K562 treated with DMSO at 1 percent for 48 hours (cell line): ENCODE measurements around the gene SLC27A5. TPM values are rescaled to one million over a fixed set of nuclear protein-coding genes. Genes with fewer than 3 reads are reported as not detected.

Experiments
- total RNA-seq: library from RNA; unstranded; fragments of 300-600 nt; gene quantifications from 2 replicates; pipeline ENCODE4 v1.2.3, GENCODE V29; 2022; ENCODE audit warnings: low replicate concordance; ENCODE audit errors: extremely low read depth

The SLC27A5 gene
- total RNA-seq, result not detected in 2 replicates

GRCh38 chr19:58511353-58512208, at the start of gene SLC27A5:
Gene SLC27A5 (minus strand): TSS chr19:58511992. CDS start chr19:58511955, 37 bp downstream.

GRCh38 chr19:58558066-58558622, 46.4 kb upstream of the SLC27A5 start, which contains the start of gene UBE2M:
Gene UBE2M (minus strand): TSS chr19:58558611. CDS start chr19:58558381, 230 bp downstream.

GRCh38 chr19:58554494-58555368, 42.9 kb upstream of the SLC27A5 start, which contains the start of gene CHMP2A:
Gene CHMP2A (minus strand): TSS chr19:58555105. CDS start chr19:58554212, 893 bp downstream.

GRCh38 chr19:58543826-58544590, 32.2 kb upstream of the SLC27A5 start, which contains the start of gene TRIM28:
Gene TRIM28 (plus strand): TSS chr19:58544064. CDS start chr19:58544758, 694 bp downstream.

GRCh38 chr19:58519355-58520256, 7.8 kb upstream of the SLC27A5 start, which contains the start of gene ZBTB45:
Gene ZBTB45 (minus strand): TSS chr19:58519810. CDS start chr19:58517673, 2,137 bp downstream.

GRCh38 chr19:58475714-58476497, 35.9 kb downstream of the SLC27A5 start, which contains the start of gene ZNF446:
Gene ZNF446 (plus strand): TSS chr19:58476352. CDS start chr19:58477219, 867 bp downstream.

GRCh38 chr19:58466760-58467589, 44.8 kb downstream of the SLC27A5 start, which contains the start of gene ZNF324:
Gene ZNF324 (plus strand): TSS chr19:58467080. CDS start chr19:58469186, 2,106 bp downstream.

GRCh38 chr19:58451358-58452101, 60.3 kb downstream of the SLC27A5 start, which contains the start of gene ZNF324B:
Gene ZNF324B (plus strand): TSS chr19:58451622. CDS start chr19:58453702, 2,080 bp downstream.

Other genes starting within 250 kb of the SLC27A5 start
- gene ZNF8, start 233.0 kb downstream of the SLC27A5 start, total RNA-seq, result not detected in 2 replicates
- not detected in 2 replicates for gene ERVK3-1, start 206.6 kb downstream of the SLC27A5 start, total RNA-seq
- not detected in 2 replicates for gene ZSCAN22, start 185.0 kb downstream of the SLC27A5 start, total RNA-seq
- gene A1BG, start 158.5 kb downstream of the SLC27A5 start, total RNA-seq, result not detected in 2 replicates
- not detected in 2 replicates for gene ZNF497, start 149.2 kb downstream of the SLC27A5 start, total RNA-seq
- not detected in 2 replicates for gene ZNF837, start 131.0 kb downstream of the SLC27A5 start, total RNA-seq
- gene RPS5, start 124.7 kb downstream of the SLC27A5 start, total RNA-seq, result 2,923 and 3,134 TPM in 2 replicates
- not detected in 2 replicates for gene RNF225, start 116.3 kb downstream of the SLC27A5 start, total RNA-seq
- not detected in 2 replicates for gene ZNF584, start 103.3 kb downstream of the SLC27A5 start, total RNA-seq
- not detected in 2 replicates for gene ZNF132, start 71.8 kb downstream of the SLC27A5 start, total RNA-seq
- not detected in 2 replicates for gene ZNF324B, start 60.4 kb downstream of the SLC27A5 start, total RNA-seq
- gene ZNF324, start 44.9 kb downstream of the SLC27A5 start, total RNA-seq, result 167 TPM in 1 of 2 replicates, not detected in the other
- not detected in 2 replicates for gene ZNF446, start 35.6 kb downstream of the SLC27A5 start, total RNA-seq
- not detected in 2 replicates for gene ZBTB45, start 7.8 kb upstream of the SLC27A5 start, total RNA-seq
- 866 and 1,637 TPM in 2 replicates for gene TRIM28, start 32.1 kb upstream of the SLC27A5 start, total RNA-seq
- not detected in 2 replicates for gene CHMP2A, start 43.1 kb upstream of the SLC27A5 start, total RNA-seq
- gene UBE2M, start 46.6 kb upstream of the SLC27A5 start, total RNA-seq, result not detected in 2 replicates
- not detected in 2 replicates for gene MZF1, start 61.3 kb upstream of the SLC27A5 start, total RNA-seq